Measurements from ENCODE around the gene SLC9A6. TPM values are rescaled to one million over a fixed set of nuclear protein-coding genes. Genes with fewer than 3 reads are reported as not detected.

The SLC9A6 gene
- total and polyA plus RNA-seq, 2 of the 13 experiments (the other 11 are each of a cell fraction or from before 2014, with no cell fraction given), result 3.9 to 8.0 TPM

- no peaks in the 10 kb centered on the region for H3K36me3 ChIP-seq (replicated peaks in 1 of 2; ENCODE audit: control insufficient read depth in 1 of 2, insufficient read depth in 2 of 2, low read length in 2 of 2)
- H3K4me1 ChIP-seq (ENCODE audit: insufficient read depth, low read length), result no peaks in the 10 kb centered on the region
- TF ChIP-seq STAG1 (CRISPR knock-in tag; IDR thresholded peaks at IDR 0.05), result peak; percentile 69
- TF ChIP-seq CTCF (CRISPR knock-in tag; IDR thresholded peaks at IDR 0.05), result peak; percentile 59
- no peak for TF ChIP-seq DBP (CRISPR knock-in tag; IDR thresholded peaks at IDR 0.05; ENCODE audit: not compliant biosample characterization)
- POLR2A ChIA-PET, result no interaction called here
- CTCF ChIA-PET (ENCODE audit: low intra/inter-chr PET ratio, low total read pairs), result interaction anchor here (1.0 to 3.2 kb wide), 4 partner anchors 130 to 666 kb away, joined by 3 to 12 read pairs (median 6); no protein-coding TSS in a partner anchor
- H3K4me3 ChIP-seq (replicated peaks in 1 of 3; ENCODE audit: insufficient read depth in 1 of 3, low read depth in 2 of 3, low read length in 3 of 3), result no peak overlapping the region
- H3K9me3 ChIP-seq (ENCODE audit: low read length), result no peaks in the 10 kb centered on the region
- DNase-seq (ENCODE audit: low spot score) (peak; percentile 23), ATAC-seq (no peak), FAIRE-seq (peak; percentile 76)
- H3K79me2 ChIP-seq (ENCODE audit: insufficient read depth, low read length), result no peaks in the 10 kb centered on the region
- no peak overlapping the region for H3K9ac ChIP-seq (ENCODE audit: insufficient read depth, low read depth, low read length)
- H3K4me2 ChIP-seq (ENCODE audit: low read depth, low read length), result no peak overlapping the region
- no peak overlapping the region for H2AFZ ChIP-seq (ENCODE audit: low read length)
- intact Hi-C loops (cut with micrococcal nuclease; ENCODE audit: unreplicated experiment), result loop anchor here (5.0 kb wide), 3 partner anchors 179 to 669 kb away; no protein-coding TSS in a partner anchor
- no TSS peak for BruUV-seq (replicated peaks)
- H4K20me1 ChIP-seq (ENCODE audit: insufficient read depth, low read length), result no peaks in the 10 kb centered on the region
- in situ Hi-C loops (cut with HindIII; ENCODE audit: extremely low pct_ligation_motif_present, low pct_unique_long_range_greater_than_20kb), result no loop called here
- no peaks in the 10 kb centered on the region for H3K27me3 ChIP-seq (ENCODE audit: control insufficient read depth in 1 of 2, insufficient read depth in 2 of 2, low read length in 2 of 2)
- H3K27ac ChIP-seq (ENCODE audit: extremely low read length, insufficient read depth, low read length), result no peak overlapping the region
Observed at GRCh38 chrX:136028383-136028984, 43.2 kb downstream of the SLC9A6 start.

GRCh38 chrX:136029766-136030165, 44.5 kb downstream of the SLC9A6 start:
- no peak overlapping the region for H3K27ac ChIP-seq (ENCODE audit: extremely low read length, insufficient read depth, low read length)
- 93% methylated on average over 2 of the region's 2 CpGs for WGBS (ENCODE audit: low lambda C conversion rate)
- FAIRE-seq, result no peak
- H3K27me3 ChIP-seq (ENCODE audit: control insufficient read depth in 1 of 2, insufficient read depth in 2 of 2, low read length in 2 of 2), result no peaks in the 10 kb centered on the region
- no peak overlapping the region for H3K9ac ChIP-seq (ENCODE audit: insufficient read depth, low read depth, low read length)
- H3K4me1 ChIP-seq (ENCODE audit: insufficient read depth, low read length), result no peaks in the 10 kb centered on the region
- no peaks in the 10 kb centered on the region for H3K79me2 ChIP-seq (ENCODE audit: insufficient read depth, low read length)
- no peak for ATAC-seq
- intact Hi-C loops (cut with micrococcal nuclease; ENCODE audit: unreplicated experiment) (loop anchor here (5.0 kb wide), 3 partner anchors 178 to 668 kb away; no protein-coding TSS in a partner anchor), in situ Hi-C loops (cut with HindIII; ENCODE audit: extremely low pct_ligation_motif_present, low pct_unique_long_range_greater_than_20kb) (loop anchor here (10.0 kb wide), 1 partner anchor 135 kb away; no protein-coding TSS in a partner anchor)
- POLR2A ChIA-PET, result no interaction called here
- CTCF ChIA-PET (ENCODE audit: low intra/inter-chr PET ratio, low total read pairs), result interaction anchor here (3.2 kb wide), 1 partner anchor 180 kb away, joined by 12 read pairs; no protein-coding TSS in a partner anchor
- H3K9me3 ChIP-seq (ENCODE audit: low read length), result no peaks in the 10 kb centered on the region
- no peak overlapping the region for H3K4me3 ChIP-seq (replicated peaks in 1 of 3; ENCODE audit: insufficient read depth in 1 of 3, low read depth in 2 of 3, low read length in 3 of 3)
- BruUV-seq (replicated peaks), result no TSS peak
- DNase-seq (ENCODE audit: low spot score), result no peak
- H3K36me3 ChIP-seq (replicated peaks in 1 of 2; ENCODE audit: control insufficient read depth in 1 of 2, insufficient read depth in 2 of 2, low read length in 2 of 2), result no peaks in the 10 kb centered on the region
- no peaks in the 10 kb centered on the region for H4K20me1 ChIP-seq (ENCODE audit: insufficient read depth, low read length)
- no peak overlapping the region for H3K4me2 ChIP-seq (ENCODE audit: low read depth, low read length)
- no peak overlapping the region for H2AFZ ChIP-seq (ENCODE audit: low read length)
- TF ChIP-seq ZFP37 (CRISPR knock-in tag; IDR thresholded peaks at IDR 0.05; ENCODE audit: borderline replicate concordance), result no peak
- TF ChIP-seq NFRKB (IDR thresholded peaks at IDR 0.05), result no peak
- no peak for TF ChIP-seq TCF7L2 (IDR thresholded peaks at IDR 0.05; ENCODE audit: low read depth, low read length)
- TF ChIP-seq ARID5B (CRISPR knock-in tag; IDR thresholded peaks at IDR 0.05), result no peak
- no peak for TF ChIP-seq HCFC1 (IDR thresholded peaks at IDR 0.05; ENCODE audit: low read depth, low read length)
- TF ChIP-seq DDIT3 (CRISPR knock-in tag; IDR thresholded peaks at IDR 0.05), result no peak
- TF ChIP-seq TRIM24 (CRISPR knock-in tag; IDR thresholded peaks at IDR 0.05), result no peak
- TF ChIP-seq HES4 (CRISPR knock-in tag; IDR thresholded peaks at IDR 0.05; ENCODE audit: borderline replicate concordance), result no peak
- no peak for TF ChIP-seq MIER3 (CRISPR knock-in tag; IDR thresholded peaks at IDR 0.05; ENCODE audit: borderline replicate concordance)
